Psoas muscle (tissue), 8 donors: ENCODE results near the gene GRP. TPM values are rescaled to one million over a fixed set of nuclear protein-coding genes. Genes with fewer than 3 reads are reported as not detected.
A peak's percentile ranks its signal among the peaks of the same experiment; 100 is the strongest.

ENCODE experiments used
- ATAC-seq, 4 donors: fragments of 200-7000 bp; cut with Tn5 transposase; one replicate each; pipeline ENCODE4 v1.9.1; 2020; ENCODE audit warnings: moderate library complexity in 3 of 4, mild to moderate bottlenecking in 2 of 4
- DNase-seq, 2 donors: peaks; one replicate each; pipeline ENCODE4 v3.0.0-alpha.2; 2020
- H3K27ac ChIP-seq: fragments of 200-600 bp; one replicate; pipeline ENCODE4 v1.8.0; 2022
- H3K27me3 ChIP-seq, 3 donors: fragments of 200-600 bp in 1 of 3; one replicate each; pipeline versions ENCODE4 v1.6.1 to v1.8.0; 2013 to 2022; ENCODE audit warnings: low read length in 2 of 3, mild to moderate bottlenecking in 2 of 3, moderate library complexity in 1 of 3; ENCODE audit not compliant: insufficient read depth in 3 of 3
- H3K36me3 ChIP-seq, 2 donors: fragments of 200-600 bp in 1 of 2; one replicate each; pipeline versions ENCODE4 v1.6.1 to v1.8.0; 2013 to 2022; ENCODE audit warnings: low read depth in 1 of 2, mild to moderate bottlenecking in 1 of 2, moderate library complexity in 1 of 2; ENCODE audit not compliant: insufficient read depth in 1 of 2
- H3K4me1 ChIP-seq: fragments of 200-600 bp; one replicate; pipeline ENCODE4 v1.8.0; 2022
- H3K4me3 ChIP-seq: fragments of 200-600 bp; one replicate; pipeline ENCODE4 v1.8.0; 2022; ENCODE audit warnings: mild to moderate bottlenecking
- H3K9me3 ChIP-seq: fragments of 200-600 bp; one replicate; pipeline ENCODE4 v1.8.0; 2022
- CTCF ChIP-seq: fragments of 200-600 bp; IDR thresholded peaks from one replicate; pipeline ENCODE4 v1.8.0; 2022; ENCODE audit warnings: antibody characterized with exemption
- WGBS, 3 donors: extraction: QIAGEN DNeasy Blood & Tissue Kit; methylation state at CpG; one replicate each; pipeline versions ENCODE4 v1.1.6 to v1.1.7; 2013; 5-methylcytosine and 5-hydroxymethylcytosine counted together
- intact Hi-C, 2 donors: fragments of 100-400 bp; cut with DNase I; formaldehyde crosslinking; loops; one replicate each; pipeline versions ENCODE4 v1.11.0 to v1.14.2; 2022
- polyA plus RNA-seq, 3 donors: library from polyadenylated mRNA; stranded (reverse); fragments of 200-250 nt; gene quantifications; one replicate each; pipeline ENCODE4 v1.2.3, GENCODE V29; 2013
- total RNA-seq, 4 donors: library from RNA; stranded (reverse); fragmentation: NEBNext Ultra II Directional in 2 of 4; extraction: Animal tissue kit (Norgen Biotek cat#: 25700) in 2 of 4; gene quantifications; one replicate each; pipeline versions ENCODE4 v1.2.1 to v1.2.4, GENCODE V29; 2021 to 2023
- donor health status: healthy with polysubstance abuse.
- donor health status: DM: no; HTN: no; CAD: no; lungs with moderate emphysema.
- donor health status: Bipolar disorder and iron deficiency.
- donor health status: healthy.
- donor health status: DM: yes; HTN: yes; CAD: no.
- donor health status: DM: no; HTN: no; CAD: no.
- donor health status: DM: no; HTN: no; CAD: no.
- donor health status: DM: yes; HTN: yes; CAD: no.

The GRP gene
- total and polyA plus RNA-seq, 7 donors: not detected

- intact Hi-C loops: no loop called here
- DNase-seq (no peak), ATAC-seq (no peak)
- Histone ChIP-seq H3K36me3 (no peaks in the 10 kb centered on the region), H3K27me3 (peaks cover 0 to 98% (median 63%) of the 10 kb centered on the region in 3 donors), H3K4me3 (no peak overlapping the region), H3K4me1 (peaks cover 11% of the 10 kb centered on the region), H3K27ac (no peak overlapping the region), H3K9me3 (no peaks in the 10 kb centered on the region)
- 4 to 5% (median 5%) methylated on average over 17 of the region's 17 CpGs for WGBS, 3 donors
- no peak for TF ChIP-seq CTCF
Observed at GRCh38 chr18:59269563-59270119, 49.7 kb downstream of the GRP start.

GRCh38 chr18:59270689-59271257 lies 50.8 kb downstream of the GRP start:
- no peaks in the 10 kb centered on the region for H3K9me3 ChIP-seq
- H3K36me3 ChIP-seq: no peaks in the 10 kb centered on the region
- H3K4me1 ChIP-seq: peaks cover 11% of the 10 kb centered on the region
- no peak overlapping the region for H3K4me3 ChIP-seq
- H3K27me3 ChIP-seq: peaks cover 0 to 97% (median 60%) of the 10 kb centered on the region in 3 donors
- ATAC-seq (no peak), DNase-seq (no peak)
- no peak overlapping the region for H3K27ac ChIP-seq
- intact Hi-C loops: no loop called here
- 40 to 49% (median 44%) methylated on average over 4 of the region's 4 CpGs for WGBS, 3 donors
- no peak for TF ChIP-seq CTCF

- TF ChIP-seq CTCF: no peak
- no peaks in the 10 kb centered on the region for H3K36me3 ChIP-seq
- ATAC-seq: no peak
- no peak for DNase-seq
- intact Hi-C loops: no loop called here
- H3K27ac ChIP-seq: no peak overlapping the region
- H3K4me3 ChIP-seq: no peak overlapping the region
- 23 to 29% (median 27%) methylated on average over 14 of the region's 14 CpGs for WGBS, 3 donors
- H3K4me1 ChIP-seq: peaks cover 11% of the 10 kb centered on the region
- no peaks in the 10 kb centered on the region for H3K9me3 ChIP-seq
- peaks cover 0 to 97% (median 62%) of the 10 kb centered on the region in 3 donors for H3K27me3 ChIP-seq
Observed at GRCh38 chr18:59271606-59272220, 51.8 kb downstream of the GRP start.

GRCh38 chr18:59272221-59272888 lies 52.4 kb downstream of the GRP start:
- no peak overlapping the region for H3K27ac ChIP-seq
- H3K36me3 ChIP-seq: no peaks in the 10 kb centered on the region
- 1 to 3% (median 2%) methylated on average over 45 to 52 of the region's 52 CpGs for WGBS, 3 donors
- H3K9me3 ChIP-seq: no peaks in the 10 kb centered on the region
- H3K4me3 ChIP-seq: peak overlapping the region; percentile 46
- DNase-seq: no peak
- H3K4me1 ChIP-seq: peaks cover 11% of the 10 kb centered on the region
- H3K27me3 ChIP-seq: peaks cover 0 to 97% (median 61%) of the 10 kb centered on the region in 3 donors
- intact Hi-C loops: no loop called here
- no peak for TF ChIP-seq CTCF
- no peak for ATAC-seq
